A673 (cell line): ENCODE results near the gene RRM2.

Experiments used
- EZH2 ChIP-seq: fragments of 200-600 bp; sonication (generic); IDR thresholded peaks from 2 replicates; pipeline ENCODE4 v1.6.1; 2017; ENCODE audit warnings: borderline replicate concordance, low read depth, mild to moderate bottlenecking, mixed read lengths, antibody characterized with exemption, low read length; ENCODE audit not compliant: poor library complexity, severe bottlenecking
- TF ChIP-seq, protein P1 (sequence below): fragments of 300-800, 200-600 bp; sonication (generic); conservative IDR thresholded peaks from 2 replicates; pipeline ENCODE4 v1.5.1; 2017; ENCODE audit warnings: low read depth, mild to moderate bottlenecking, antibody characterized with exemption, low read length, moderate library complexity, mixed read lengths

DNA sequence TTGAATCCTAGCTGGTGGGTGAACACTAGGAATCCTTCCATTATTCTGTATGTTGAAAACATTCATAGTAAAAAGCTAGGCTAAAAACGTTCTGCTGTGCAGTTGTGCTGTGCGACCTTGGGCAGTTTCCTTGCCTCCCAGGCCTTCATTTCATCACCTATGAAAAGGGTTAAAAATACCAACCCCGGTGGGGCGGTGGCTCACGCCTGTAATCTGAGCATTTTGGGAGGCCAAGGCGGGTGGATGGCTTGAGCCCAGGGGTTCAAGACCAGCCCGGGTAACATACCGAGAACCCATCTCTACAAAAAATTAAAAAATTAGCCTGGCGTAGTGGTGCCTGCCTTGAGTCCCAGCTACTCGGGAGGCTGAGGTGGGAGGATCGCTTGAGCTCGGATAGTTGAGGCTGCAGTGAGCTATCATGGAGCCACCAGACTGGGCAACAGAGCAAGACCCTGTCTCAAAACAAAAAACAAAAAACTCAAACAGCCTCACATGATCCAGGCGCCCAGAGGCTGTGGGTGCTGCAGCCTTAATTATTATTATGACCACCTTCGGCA lies 2.9 kb upstream of the RRM2 start:
- TF ChIP-seq, protein P1, sequence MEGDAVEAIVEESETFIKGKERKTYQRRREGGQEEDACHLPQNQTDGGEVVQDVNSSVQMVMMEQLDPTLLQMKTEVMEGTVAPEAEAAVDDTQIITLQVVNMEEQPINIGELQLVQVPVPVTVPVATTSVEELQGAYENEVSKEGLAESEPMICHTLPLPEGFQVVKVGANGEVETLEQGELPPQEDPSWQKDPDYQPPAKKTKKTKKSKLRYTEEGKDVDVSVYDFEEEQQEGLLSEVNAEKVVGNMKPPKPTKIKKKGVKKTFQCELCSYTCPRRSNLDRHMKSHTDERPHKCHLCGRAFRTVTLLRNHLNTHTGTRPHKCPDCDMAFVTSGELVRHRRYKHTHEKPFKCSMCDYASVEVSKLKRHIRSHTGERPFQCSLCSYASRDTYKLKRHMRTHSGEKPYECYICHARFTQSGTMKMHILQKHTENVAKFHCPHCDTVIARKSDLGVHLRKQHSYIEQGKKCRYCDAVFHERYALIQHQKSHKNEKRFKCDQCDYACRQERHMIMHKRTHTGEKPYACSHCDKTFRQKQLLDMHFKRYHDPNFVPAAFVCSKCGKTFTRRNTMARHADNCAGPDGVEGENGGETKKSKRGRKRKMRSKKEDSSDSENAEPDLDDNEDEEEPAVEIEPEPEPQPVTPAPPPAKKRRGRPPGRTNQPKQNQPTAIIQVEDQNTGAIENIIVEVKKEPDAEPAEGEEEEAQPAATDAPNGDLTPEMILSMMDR = no peak
- TF ChIP-seq EZH2 = no peak
